HG02759 (cell line): ENCODE data around the gene SHISA9.

Source experiments
- ATAC-seq: cut with Tn5 transposase; IDR thresholded peaks from one replicate; pipeline ENCODE4 v1.9.1; 2021; ENCODE audit warnings: mild to moderate bottlenecking, moderate library complexity; ENCODE audit not compliant: unreplicated experiment

The SHISA9 gene

DNA sequence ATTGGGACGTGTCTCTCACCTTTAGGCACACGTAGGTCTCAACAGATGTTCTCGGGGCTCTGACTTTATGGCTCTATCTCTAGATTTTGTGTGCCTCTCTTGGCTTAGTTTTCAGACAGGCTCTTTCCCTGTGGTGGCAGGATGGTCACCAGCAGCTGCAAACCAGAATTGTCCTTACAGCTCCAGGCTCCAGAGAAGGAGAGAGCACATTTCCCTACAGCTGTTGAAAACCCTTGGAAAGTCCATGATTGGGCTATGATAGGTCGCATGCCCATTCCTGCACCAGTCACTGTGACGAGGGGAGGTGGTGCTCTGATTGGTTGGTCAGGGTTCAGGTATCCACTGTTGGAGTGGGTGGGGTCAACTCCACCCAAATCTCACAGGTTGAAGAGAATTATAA is 41.5 kb downstream of the SHISA9 start:
- ATAC-seq, result no peak

GRCh38 chr16:12944300-12944699 is 42.9 kb downstream of the SHISA9 start:
- ATAC-seq, result no peak

DNA sequence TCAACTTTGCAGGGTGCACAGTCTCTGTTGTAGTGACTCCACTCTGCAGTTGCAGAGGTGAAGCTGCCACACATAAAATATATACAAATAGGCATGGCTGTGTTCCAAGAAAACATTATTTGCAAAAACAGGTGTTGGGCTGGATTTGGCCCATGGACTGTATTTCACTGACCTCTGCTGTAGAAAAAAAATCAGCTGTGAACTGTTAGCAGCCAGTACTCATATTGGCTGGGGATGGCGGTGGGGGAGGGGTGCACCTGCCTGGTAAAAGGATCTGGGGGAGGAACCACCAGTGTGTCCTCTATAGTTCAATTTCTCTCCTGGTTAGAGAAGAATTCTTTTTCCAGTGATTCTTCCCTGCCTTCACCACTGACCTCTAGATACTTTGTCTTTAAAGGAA is 50.0 kb downstream of the SHISA9 start:
- ATAC-seq, result no peak

DNA sequence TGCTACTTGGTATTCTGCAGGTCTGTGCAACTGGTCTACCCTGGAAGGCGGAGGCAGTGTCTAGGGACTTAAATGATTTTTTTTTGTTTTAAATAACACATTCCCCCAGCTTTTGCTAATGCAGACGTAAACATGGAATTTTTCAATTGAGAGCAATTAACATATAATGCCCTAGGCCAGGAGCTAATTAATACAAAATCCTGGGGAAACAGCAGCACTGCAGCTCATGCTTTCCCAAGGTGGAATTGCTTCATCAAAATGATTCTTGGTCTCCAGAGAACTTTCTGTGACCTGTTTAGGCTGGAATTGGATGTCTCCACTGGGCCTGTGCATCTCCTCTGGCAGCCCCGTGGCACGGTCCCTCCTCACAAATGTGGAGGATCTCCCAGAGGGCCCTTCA is 50.6 kb downstream of the SHISA9 start:
- no peak for ATAC-seq

DNA sequence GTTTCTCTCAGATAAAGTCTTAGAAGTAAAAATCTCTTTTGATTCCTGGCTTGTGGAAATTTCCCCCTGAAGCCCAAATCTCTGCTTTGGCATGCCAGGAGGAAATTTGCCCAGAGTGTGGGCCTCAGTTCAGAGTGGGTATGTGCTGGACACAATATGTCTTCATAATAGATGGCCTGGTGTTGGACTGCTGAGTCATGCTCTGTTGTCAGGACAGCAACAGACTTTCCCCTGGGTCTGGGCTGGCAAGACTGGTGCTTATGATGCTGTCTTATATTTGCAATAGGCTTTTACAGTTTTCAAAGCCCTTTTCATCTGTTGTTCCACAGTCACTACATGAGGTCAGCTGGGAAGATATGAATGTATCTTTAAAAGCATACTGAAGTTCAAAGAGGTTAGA is 57.0 kb downstream of the SHISA9 start:
- ATAC-seq, result no peak

DNA sequence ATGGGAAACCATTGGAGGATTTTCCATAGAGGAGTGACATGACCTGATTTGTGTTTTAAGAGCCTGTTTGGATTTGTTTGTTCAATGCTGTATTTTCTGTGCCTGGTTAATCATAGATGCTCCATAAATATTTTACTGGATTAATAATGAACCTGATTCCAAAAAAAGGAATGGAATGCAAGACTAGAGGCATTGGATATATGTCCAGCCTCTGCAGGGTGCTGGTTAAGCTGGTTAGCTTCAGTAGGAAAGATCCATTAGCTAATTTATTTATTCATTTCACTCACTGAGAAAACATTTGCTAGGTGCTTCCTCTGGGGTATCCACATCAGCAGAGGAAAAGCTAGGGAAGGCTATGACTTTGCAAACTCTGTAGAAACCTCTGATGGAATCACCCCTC is 57.7 kb downstream of the SHISA9 start:
- no peak for ATAC-seq

- ATAC-seq, result no peak
These were observed 60.2 kb downstream of the SHISA9 start for GRCh38 chr16:12961626-12962025.

DNA sequence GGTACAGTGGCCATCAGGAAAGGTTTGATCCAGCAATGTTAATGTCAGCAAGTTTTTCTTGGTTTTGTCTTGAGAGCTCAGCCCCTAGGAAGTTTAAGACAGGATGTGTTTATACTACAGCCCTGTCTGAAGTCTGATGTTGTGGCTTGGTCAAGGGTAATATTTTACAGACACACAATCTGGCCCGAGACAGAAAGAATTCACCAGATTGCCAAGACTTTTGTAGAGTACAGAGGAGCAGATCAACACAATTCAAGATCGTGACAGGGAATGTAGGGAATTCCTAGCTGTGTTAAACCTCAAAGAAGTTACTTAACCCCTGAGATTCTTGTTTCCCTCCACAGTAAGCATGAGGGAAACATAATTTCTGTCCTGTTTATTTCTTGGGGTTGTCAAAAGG is 63.1 kb downstream of the SHISA9 start:
- ATAC-seq, result no peak

DNA sequence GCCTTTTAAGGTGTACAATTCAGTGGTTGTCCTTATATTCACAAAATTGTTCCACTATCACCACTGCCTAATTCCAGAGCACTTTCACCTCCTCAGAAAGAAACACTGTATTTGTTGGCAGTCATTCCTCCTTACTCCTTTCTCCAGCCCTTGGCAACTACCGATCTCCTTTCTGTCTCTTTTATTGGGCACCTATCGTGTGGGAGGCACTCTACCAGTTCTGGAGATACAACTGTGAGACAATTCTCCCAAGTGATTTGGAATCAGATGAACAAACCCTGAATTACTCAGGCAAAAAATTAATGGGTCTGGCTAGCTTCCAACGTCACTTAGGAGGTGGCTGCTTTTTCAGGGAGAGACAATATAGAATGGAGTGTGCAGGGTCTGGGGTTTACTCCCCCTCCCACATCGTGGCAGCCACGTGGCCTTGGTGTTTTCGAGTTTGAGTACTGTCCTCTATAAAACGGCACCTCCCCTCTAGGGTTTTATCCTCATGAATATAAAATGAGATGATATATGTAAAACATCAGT is 63.9 kb downstream of the SHISA9 start:
- ATAC-seq, result no peak

DNA sequence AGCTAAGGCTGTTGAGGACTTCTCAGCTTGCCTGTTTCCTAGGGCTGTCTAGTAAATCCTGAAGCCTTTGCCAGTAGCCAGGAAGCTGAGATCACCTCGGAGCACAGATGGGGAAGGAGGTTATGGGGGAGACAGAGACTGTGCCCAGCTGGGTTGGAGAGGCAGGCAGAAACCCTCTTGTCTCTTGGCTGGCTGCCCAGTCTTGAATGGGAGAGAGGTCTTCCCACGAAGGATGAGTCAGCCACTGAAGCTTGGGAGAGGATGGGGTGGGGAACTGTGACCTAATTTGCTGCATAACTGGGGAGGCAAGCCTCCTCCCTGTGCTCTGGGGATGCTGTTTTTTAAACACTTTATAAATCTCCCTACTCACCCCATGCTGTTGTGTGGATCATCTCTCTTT is 69.8 kb downstream of the SHISA9 start:
- no peak for ATAC-seq

- no peak for ATAC-seq
These were observed 70.8 kb downstream of the SHISA9 start for GRCh38 chr16:12972246-12972645.

DNA sequence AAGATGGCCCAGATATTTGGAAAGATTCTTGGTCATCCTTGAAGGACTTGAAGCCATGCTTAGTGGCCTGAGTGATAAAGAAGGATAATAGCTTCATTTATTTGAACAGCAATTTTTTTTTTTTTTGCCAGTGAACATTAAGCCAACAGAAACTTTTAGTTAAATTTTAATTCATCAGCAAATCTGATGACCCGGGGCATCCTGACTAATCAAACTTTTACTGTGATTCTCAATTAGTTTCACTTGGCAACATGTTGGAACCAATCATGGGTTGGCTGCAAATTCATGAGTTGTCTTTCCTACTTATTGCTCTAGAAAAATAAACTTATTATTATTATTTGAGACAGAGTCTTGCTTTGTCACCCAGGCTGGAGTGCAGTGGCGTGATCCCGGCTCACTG is 74.4 kb downstream of the SHISA9 start:
- ATAC-seq, result no peak

DNA sequence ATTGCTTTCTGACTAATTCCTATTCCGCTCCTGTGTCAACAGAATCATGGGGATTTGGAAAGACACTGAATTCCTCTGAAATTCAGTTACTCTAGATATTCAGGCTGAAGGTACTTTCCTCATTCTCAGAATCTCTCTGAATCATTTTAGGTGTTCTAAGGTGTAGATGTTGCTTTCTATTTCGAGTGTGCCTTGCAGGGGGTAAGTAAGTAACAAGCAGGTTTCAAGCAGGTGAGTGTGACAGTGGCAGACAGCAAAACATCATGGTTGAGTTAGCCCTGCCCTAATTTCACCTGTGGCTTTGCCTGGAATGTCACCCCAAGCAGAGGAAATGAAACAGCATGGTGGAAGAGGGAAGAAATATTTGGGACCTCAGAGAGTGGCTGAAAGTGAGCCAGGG is 75.1 kb downstream of the SHISA9 start:
- no peak for ATAC-seq

GRCh38 chr16:12976936-12977335 is 75.5 kb downstream of the SHISA9 start:
- ATAC-seq, result no peak

DNA sequence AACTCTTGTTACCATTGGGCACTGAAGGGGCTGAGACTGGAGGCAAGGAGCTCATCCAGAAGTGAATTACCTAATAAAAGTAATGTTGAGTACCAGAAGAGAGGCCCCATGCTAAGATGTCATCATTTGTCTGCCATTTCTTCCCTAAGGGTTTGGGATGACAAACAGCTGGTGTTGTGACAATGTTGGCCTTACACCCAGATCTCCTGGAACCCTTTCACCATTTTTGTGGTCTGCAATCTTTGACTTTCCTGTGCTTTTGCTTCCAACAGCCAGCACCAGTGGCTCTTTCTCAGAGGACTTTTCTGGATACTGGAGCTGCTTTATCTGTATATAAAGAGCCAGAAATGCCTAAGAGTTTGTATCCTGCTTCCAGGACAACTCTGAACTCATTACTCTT is 84.1 kb downstream of the SHISA9 start:
- ATAC-seq, result no peak

- ATAC-seq, result no peak
These were observed 86.7 kb downstream of the SHISA9 start for GRCh38 chr16:12988071-12988470.

- ATAC-seq, result no peak
These were observed 90.7 kb downstream of the SHISA9 start for GRCh38 chr16:12992066-12992465.

- ATAC-seq, result no peak
These were observed 93.0 kb downstream of the SHISA9 start for GRCh38 chr16:12994402-12994801.

DNA sequence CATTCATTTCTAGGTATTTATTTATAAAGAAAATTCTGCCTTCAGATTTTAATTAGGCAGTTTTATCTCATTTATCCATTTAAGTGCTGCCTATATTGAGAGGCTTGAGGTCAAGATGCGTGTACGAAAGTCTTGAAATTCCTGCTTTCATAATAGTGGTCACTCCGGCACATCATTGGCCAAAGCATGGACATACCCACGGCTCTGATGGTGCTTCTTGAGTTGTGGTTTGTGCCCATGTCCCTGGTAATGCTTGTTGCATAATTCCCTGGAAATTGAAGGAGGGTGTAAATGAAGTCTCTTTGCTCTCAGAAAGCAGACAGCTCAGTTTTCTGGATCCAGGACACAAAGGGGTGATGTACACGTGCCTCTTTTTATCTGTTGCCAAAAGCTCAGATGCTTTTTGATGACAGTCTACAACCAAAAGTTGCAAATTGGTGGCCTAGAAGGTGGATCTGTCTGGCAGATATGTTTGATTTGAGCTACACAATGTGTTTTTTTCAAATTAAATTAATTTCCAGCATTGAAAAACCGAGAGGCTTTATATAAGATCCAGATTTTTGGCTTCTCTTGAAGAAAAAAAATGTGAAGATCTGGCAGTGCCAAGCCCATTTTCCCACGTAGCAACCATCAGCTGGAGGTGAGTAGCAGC is 94.4 kb downstream of the SHISA9 start:
- ATAC-seq, result no peak

GRCh38 chr16:12998361-12999085 is 97.1 kb downstream of the SHISA9 start:
- ATAC-seq, result no peak

- no peak for ATAC-seq
These were observed 98.0 kb downstream of the SHISA9 start for GRCh38 chr16:12999368-12999767.

DNA sequence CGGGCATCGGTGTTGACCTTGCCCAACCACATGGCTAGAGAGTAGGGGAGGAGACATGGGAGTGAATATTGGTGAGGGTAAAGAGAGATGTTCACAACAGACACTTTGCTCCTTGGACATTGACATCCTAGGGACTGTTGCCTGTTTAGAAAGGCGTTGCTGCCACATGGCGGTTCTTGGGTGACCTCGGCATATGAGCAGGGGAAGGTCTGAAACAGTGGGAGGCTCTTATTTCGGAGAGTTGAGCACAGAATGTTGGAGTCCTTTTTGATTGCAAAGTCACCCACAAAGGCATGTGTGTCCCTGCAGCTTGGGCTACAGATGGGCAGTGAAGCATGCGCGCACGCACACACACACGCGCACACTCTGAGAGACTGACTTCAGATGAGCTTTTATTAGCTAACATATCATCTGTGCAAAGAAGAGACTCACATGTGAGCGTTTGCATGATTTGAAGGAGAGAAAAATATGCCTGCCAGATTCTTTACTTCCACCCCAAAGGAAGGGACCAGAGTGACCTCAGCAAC is 104.4 kb downstream of the SHISA9 start:
- ATAC-seq, result no peak
